GM23338 (cell line): ENCODE measurements around the gene CTU2. TPM values are rescaled to one million over a fixed set of nuclear protein-coding genes. Genes with fewer than 3 reads are reported as not detected.

Experiments used
- ATAC-seq: fragments of 200-7000 bp; cut with Tn5 transposase; 3 replicates; pipeline ENCODE4 v1.9.1; 2020
- DNase-seq: peaks from one replicate; pipeline ENCODE4 v3.0.0-alpha.2; 2015; ENCODE audit warnings: low spot score
- H2AFZ ChIP-seq: fragments of 200-600 bp; sonication (generic); 2 replicates; pipeline ENCODE4 v1.8.0; 2016; ENCODE audit warnings: antibody characterized with exemption, mild to moderate bottlenecking, moderate library complexity
- H3F3A ChIP-seq: fragments of 200-600 bp; sonication (generic); replicated peaks from 2 replicates; pipeline ENCODE4 v1.8.0; 2017; ENCODE audit warnings: antibody characterized with exemption, mixed run types, low read depth
- H3K27ac ChIP-seq: fragments of 200-600 bp; sonication (generic); 2 replicates; pipeline ENCODE4 v1.6.1; 2016; ENCODE audit warnings: low read depth
- H3K27me3 ChIP-seq: fragments of 200-600 bp; sonication (generic); 2 replicates; pipeline ENCODE4 v1.8.0; 2016; ENCODE audit warnings: mild to moderate bottlenecking, mixed run types, moderate library complexity; ENCODE audit not compliant: insufficient read depth
- H3K36me3 ChIP-seq: fragments of 200-600 bp; sonication (generic); 2 replicates; pipeline ENCODE4 v1.8.0; 2016; ENCODE audit warnings: mild to moderate bottlenecking; ENCODE audit not compliant: insufficient read depth
- H3K4me1 ChIP-seq: fragments of 200-600 bp; sonication (generic); 2 replicates; pipeline ENCODE4 v1.8.0; 2016; ENCODE audit warnings: mild to moderate bottlenecking, moderate library complexity; ENCODE audit not compliant: insufficient read depth
- H3K4me2 ChIP-seq: fragments of 200-600 bp; sonication (generic); 2 replicates; pipeline ENCODE4 v1.7.1; 2017; ENCODE audit warnings: mixed run types
- H3K4me3 ChIP-seq: fragments of 200-600 bp; sonication (generic); 2 replicates; pipeline ENCODE4 v1.6.1; 2016; ENCODE audit warnings: mixed run types
- H3K79me2 ChIP-seq: fragments of 200-600 bp; sonication (generic); replicated peaks from 2 replicates; pipeline ENCODE4 v1.8.0; 2017; ENCODE audit warnings: mild to moderate bottlenecking; ENCODE audit not compliant: insufficient read depth
- H3K9me2 ChIP-seq: fragments of 200-600 bp; sonication (generic); 2 replicates; pipeline ENCODE4 v1.8.0; 2017; ENCODE audit not compliant: insufficient read depth
- H4K20me1 ChIP-seq: fragments of 200-600 bp; sonication (generic); replicated peaks from 2 replicates; pipeline ENCODE4 v1.8.0; 2017; ENCODE audit warnings: mild to moderate bottlenecking; ENCODE audit not compliant: insufficient read depth
- H3K27ac Mint-ChIP-seq: 2 replicates; pipeline ENCODE4 v1.8.0; 2020; ENCODE audit warnings: inconsistent platforms, mild to moderate bottlenecking, moderate library complexity, mixed read lengths
- H3K27me3 Mint-ChIP-seq: 3 replicates; pipeline ENCODE4 v1.8.0; 2022; ENCODE audit warnings: low read depth, mild to moderate bottlenecking, moderate library complexity, mixed read lengths, inconsistent platforms; ENCODE audit not compliant: insufficient read depth, poor library complexity
- H3K36me3 Mint-ChIP-seq: 3 replicates; pipeline ENCODE4 v1.8.0; 2021; ENCODE audit warnings: low read depth, mild to moderate bottlenecking, inconsistent platforms, moderate library complexity, mixed read lengths
- H3K4me1 Mint-ChIP-seq: 3 replicates; pipeline ENCODE4 v1.8.0; 2020; ENCODE audit warnings: mild to moderate bottlenecking, inconsistent platforms, mixed read lengths
- H3K4me3 Mint-ChIP-seq: 3 replicates; pipeline ENCODE4 v1.8.0; 2021; ENCODE audit warnings: moderate library complexity, mild to moderate bottlenecking, inconsistent platforms, mixed read lengths
- H3K9me3 Mint-ChIP-seq: 3 replicates; pipeline ENCODE4 v1.8.0; 2020; ENCODE audit warnings: moderate library complexity, mild to moderate bottlenecking, inconsistent platforms, mixed read lengths
- CREB1 ChIP-seq: fragments of 250-450 bp; sonication (Bioruptor Pico); IDR thresholded peaks from 2 replicates; pipeline ENCODE4 v1.5.0; 2020; ENCODE audit warnings: low read depth, mild to moderate bottlenecking, moderate library complexity
- CTCF ChIP-seq, 2 experiments: fragments of 200-600 bp in 1 of 2; sonication (generic) in 1 of 2; conservative IDR thresholded peaks; 2 replicates each; pipeline versions ENCODE4 v1.5.1 to v1.6.1; 2016 to 2017; ENCODE audit warnings: antibody characterized with exemption in 2 of 2, low read depth in 2 of 2, mild to moderate bottlenecking in 2 of 2, moderate library complexity in 1 of 2
- EZH2 ChIP-seq: fragments of 200-600 bp; sonication (generic); IDR thresholded peaks from one replicate; pipeline ENCODE4 v1.8.0; 2017; ENCODE audit warnings: antibody characterized with exemption, mild to moderate bottlenecking, low read depth; ENCODE audit not compliant: unreplicated experiment
- JUNB ChIP-seq: IDR thresholded peaks from one replicate; pipeline ENCODE4 v1.6.1; 2016; ENCODE audit warnings: antibody characterized with exemption; ENCODE audit not compliant: unreplicated experiment
- NANOG ChIP-seq: IDR thresholded peaks from 2 replicates; pipeline ENCODE4 v1.6.1; 2016; ENCODE audit warnings: antibody characterized with exemption, borderline replicate concordance
- POLR2AphosphoS5 ChIP-seq: IDR thresholded peaks from 2 replicates; pipeline ENCODE4 v1.6.1; 2016; ENCODE audit warnings: antibody characterized with exemption, low read depth
- REST ChIP-seq: IDR thresholded peaks from one replicate; pipeline ENCODE4 v1.6.1; 2018; ENCODE audit warnings: antibody characterized with exemption; ENCODE audit not compliant: unreplicated experiment
- STAT1 ChIP-seq: IDR thresholded peaks from one replicate; pipeline ENCODE4 v1.6.1; 2016; ENCODE audit warnings: antibody characterized with exemption; ENCODE audit not compliant: unreplicated experiment
- ZNF114 ChIP-seq: fragments of 250-450 bp; sonication (Bioruptor Pico); IDR thresholded peaks from 2 replicates; pipeline ENCODE4 v1.5.0; 2020; ENCODE audit warnings: mild to moderate bottlenecking, moderate library complexity
- ZNF331 ChIP-seq: fragments of 250-450 bp; sonication (Bioruptor Pico); IDR thresholded peaks from 2 replicates; pipeline ENCODE4 v1.5.0; 2020; ENCODE audit warnings: low read depth, mild to moderate bottlenecking, moderate library complexity
- polyA plus RNA-seq: library from polyadenylated mRNA; unstranded; fragments of >200 nt; fragmentation: Nextera tagmentation; extraction: Ambion mirVana; gene quantifications from 2 replicates; pipeline ENCODE4 v1.2.1, GENCODE V29; 2016
- total RNA-seq: library from RNA; depleted of rRNA; stranded (reverse); fragments of >200 nt; shearing (Covaris generic); gene quantifications from 2 replicates; pipeline ENCODE4 v1.2.3, GENCODE V29; 2014
- TF ChIP-seq, protein P1 (sequence below): fragments of 250-450 bp; sonication (Bioruptor Pico); IDR thresholded peaks from 2 replicates; pipeline ENCODE4 v1.5.0; 2020; ENCODE audit warnings: mild to moderate bottlenecking, moderate library complexity
- TF ChIP-seq, protein P2 (sequence below): IDR thresholded peaks from 2 replicates; pipeline ENCODE4 v1.6.1; 2016; ENCODE audit warnings: antibody characterized with exemption

Gene CTU2
- total and polyA plus RNA-seq, 2 experiments from 2014 or later = 22.3 to 25.7 TPM

- H3K27me3 Mint-ChIP-seq = peaks cover 15% of the 10 kb centered on the region
- Histone ChIP-seq H3K9me2 (no peaks in the 10 kb centered on the region), H3K4me2 (peak within 1 kb of the TSS; percentile 97), H3K36me3 (0 out of 2 replicates have a peak, but pooled peaks cover 1% of the 10 kb centered on the region), H3K4me3 (peak within 1 kb of the TSS; percentile 90), H3K27ac (no peak within 1 kb of the TSS; the same call in 1 of the 2 replicates), H3K27me3 (no peaks in the 10 kb centered on the region), H2AFZ (peak within 1 kb of the TSS; percentile 81), H3F3A (0 out of 2 replicates have a peak, but pooled peaks cover 12% of the 10 kb centered on the region), H4K20me1 (peaks cover 30% of the 10 kb centered on the region), H3K4me1 (peaks cover 18% of the 10 kb centered on the region), H3K79me2 (peaks cover 62% of the 10 kb centered on the region)
- DNase-seq = peak; percentile 98
- peaks cover 6% of the 10 kb centered on the region for H3K9me3 Mint-ChIP-seq
- peaks cover 13% of the 10 kb centered on the region for H3K36me3 Mint-ChIP-seq
- H3K4me1 Mint-ChIP-seq = peaks cover 15% of the 10 kb centered on the region; the same call in 2 of the 3 replicates
- peak within 1 kb of the TSS; percentile 93 for H3K27ac Mint-ChIP-seq
- ATAC-seq = peak; percentile 94
- H3K4me3 Mint-ChIP-seq = peak within 1 kb of the TSS; percentile 96
- TF ChIP-seq ZNF331 (CRISPR knock-in tag) (no peak), CTCF (conservative IDR thresholded peaks at IDR 0.05; ENCODE audit: low read depth in 2 of 2) (0 out of 4 replicates have a peak, but pooled peaks of 1 of the 2 experiments have one; percentile 8), STAT1 (no peak), JUNB (no peak), CREB1 (CRISPR knock-in tag) (peak; percentile 90), REST (no peak), EZH2 (no peak), ZNF114 (CRISPR knock-in tag) (no peak), POLR2AphosphoS5 (peak; percentile 96), NANOG (peak; percentile 23; the same call in 1 of the 2 replicates)
- TF ChIP-seq, protein P1, sequence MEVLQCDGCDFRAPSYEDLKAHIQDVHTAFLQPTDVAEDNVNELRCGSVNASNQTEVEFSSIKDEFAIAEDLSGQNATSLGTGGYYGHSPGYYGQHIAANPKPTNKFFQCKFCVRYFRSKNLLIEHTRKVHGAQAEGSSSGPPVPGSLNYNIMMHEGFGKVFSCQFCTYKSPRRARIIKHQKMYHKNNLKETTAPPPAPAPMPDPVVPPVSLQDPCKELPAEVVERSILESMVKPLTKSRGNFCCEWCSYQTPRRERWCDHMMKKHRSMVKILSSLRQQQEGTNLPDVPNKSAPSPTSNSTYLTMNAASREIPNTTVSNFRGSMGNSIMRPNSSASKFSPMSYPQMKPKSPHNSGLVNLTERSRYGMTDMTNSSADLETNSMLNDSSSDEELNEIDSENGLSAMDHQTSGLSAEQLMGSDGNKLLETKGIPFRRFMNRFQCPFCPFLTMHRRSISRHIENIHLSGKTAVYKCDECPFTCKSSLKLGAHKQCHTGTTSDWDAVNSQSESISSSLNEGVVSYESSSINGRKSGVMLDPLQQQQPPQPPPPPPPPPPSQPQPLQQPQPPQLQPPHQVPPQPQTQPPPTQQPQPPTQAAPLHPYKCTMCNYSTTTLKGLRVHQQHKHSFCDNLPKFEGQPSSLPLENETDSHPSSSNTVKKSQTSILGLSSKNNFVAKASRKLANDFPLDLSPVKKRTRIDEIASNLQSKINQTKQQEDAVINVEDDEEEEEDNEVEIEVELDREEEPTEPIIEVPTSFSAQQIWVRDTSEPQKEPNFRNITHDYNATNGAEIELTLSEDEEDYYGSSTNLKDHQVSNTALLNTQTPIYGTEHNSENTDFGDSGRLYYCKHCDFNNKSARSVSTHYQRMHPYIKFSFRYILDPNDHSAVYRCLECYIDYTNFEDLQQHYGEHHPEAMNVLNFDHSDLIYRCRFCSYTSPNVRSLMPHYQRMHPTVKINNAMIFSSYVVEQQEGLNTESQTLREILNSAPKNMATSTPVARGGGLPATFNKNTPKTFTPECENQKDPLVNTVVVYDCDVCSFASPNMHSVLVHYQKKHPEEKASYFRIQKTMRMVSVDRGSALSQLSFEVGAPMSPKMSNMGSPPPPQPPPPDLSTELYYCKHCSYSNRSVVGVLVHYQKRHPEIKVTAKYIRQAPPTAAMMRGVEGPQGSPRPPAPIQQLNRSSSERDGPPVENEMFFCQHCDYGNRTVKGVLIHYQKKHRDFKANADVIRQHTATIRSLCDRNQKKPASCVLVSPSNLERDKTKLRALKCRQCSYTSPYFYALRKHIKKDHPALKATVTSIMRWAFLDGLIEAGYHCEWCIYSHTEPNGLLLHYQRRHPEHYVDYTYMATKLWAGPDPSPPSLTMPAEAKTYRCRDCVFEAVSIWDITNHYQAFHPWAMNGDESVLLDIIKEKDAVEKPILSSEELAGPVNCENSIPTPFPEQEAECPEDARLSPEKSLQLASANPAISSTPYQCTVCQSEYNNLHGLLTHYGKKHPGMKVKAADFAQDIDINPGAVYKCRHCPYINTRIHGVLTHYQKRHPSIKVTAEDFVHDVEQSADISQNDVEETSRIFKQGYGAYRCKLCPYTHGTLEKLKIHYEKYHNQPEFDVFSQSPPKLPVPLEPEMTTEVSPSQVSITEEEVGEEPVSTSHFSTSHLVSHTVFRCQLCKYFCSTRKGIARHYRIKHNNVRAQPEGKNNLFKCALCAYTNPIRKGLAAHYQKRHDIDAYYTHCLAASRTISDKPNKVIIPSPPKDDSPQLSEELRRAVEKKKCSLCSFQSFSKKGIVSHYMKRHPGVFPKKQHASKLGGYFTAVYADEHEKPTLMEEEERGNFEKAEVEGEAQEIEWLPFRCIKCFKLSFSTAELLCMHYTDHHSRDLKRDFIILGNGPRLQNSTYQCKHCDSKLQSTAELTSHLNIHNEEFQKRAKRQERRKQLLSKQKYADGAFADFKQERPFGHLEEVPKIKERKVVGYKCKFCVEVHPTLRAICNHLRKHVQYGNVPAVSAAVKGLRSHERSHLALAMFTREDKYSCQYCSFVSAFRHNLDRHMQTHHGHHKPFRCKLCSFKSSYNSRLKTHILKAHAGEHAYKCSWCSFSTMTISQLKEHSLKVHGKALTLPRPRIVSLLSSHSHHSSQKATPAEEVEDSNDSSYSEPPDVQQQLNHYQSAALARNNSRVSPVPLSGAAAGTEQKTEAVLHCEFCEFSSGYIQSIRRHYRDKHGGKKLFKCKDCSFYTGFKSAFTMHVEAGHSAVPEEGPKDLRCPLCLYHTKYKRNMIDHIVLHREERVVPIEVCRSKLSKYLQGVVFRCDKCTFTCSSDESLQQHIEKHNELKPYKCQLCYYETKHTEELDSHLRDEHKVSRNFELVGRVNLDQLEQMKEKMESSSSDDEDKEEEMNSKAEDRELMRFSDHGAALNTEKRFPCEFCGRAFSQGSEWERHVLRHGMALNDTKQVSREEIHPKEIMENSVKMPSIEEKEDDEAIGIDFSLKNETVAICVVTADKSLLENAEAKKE (CRISPR knock-in tag) = no peak
- TF ChIP-seq, protein P2, sequence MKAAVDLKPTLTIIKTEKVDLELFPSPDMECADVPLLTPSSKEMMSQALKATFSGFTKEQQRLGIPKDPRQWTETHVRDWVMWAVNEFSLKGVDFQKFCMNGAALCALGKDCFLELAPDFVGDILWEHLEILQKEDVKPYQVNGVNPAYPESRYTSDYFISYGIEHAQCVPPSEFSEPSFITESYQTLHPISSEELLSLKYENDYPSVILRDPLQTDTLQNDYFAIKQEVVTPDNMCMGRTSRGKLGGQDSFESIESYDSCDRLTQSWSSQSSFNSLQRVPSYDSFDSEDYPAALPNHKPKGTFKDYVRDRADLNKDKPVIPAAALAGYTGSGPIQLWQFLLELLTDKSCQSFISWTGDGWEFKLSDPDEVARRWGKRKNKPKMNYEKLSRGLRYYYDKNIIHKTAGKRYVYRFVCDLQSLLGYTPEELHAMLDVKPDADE = peak; percentile 49; the same call in 1 of the 2 replicates
These were observed 43.3 kb upstream of the CTU2 start, which contains the start of gene MVD for GRCh38 chr16:88662843-88663606. TSS of gene MVD (minus strand) at chr16:88663091. CDS start at chr16:88663080, 11 bp downstream.
